D721Med (cell line): ENCODE data around the gene CHRNG.

Experiments
- DNase-seq: peaks from one replicate; pipeline ENCODE4 v3.0.0; 2011; ENCODE audit warnings: low spot score; ENCODE audit not compliant: insufficient read length
- FAIRE-seq: peaks from 2 replicates; lab custom pipeline; 2011; peaks lifted over from hg19 to GRCh38; lab: Jason Lieb, UNC
- CTCF ChIP-seq: IDR thresholded peaks from 2 replicates; pipeline ENCODE4 v1.5.1; 2012; ENCODE audit warnings: mild to moderate bottlenecking, control low read depth; ENCODE audit not compliant: insufficient read depth; ENCODE audit errors: missing control alignments

The CHRNG gene

DNA sequence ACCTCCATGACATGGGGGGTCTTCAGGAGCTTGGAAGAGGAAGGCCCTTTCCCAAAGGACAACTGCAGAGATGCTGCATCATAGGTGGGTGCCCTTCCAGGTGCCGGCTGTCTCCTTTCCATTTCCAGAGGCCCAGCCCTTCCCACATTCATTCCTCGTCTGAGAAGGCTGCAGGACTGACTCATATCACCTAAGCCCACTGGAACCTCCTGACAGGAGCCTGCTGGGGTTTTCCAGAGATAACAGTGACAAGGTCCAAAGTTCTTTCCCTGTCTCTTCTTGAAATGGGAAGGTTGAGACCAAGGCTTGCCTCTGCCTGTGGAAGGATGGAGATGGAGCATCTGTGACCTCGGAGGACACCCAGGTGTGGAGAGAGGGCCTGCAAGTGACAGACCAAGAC, 22.9 kb upstream of the CHRNG start:
- DNase-seq = no peak
- no peak for TF ChIP-seq CTCF
- no peak for FAIRE-seq

- DNase-seq (no peak), FAIRE-seq (no peak)
- TF ChIP-seq CTCF = no peak
These were observed 20.6 kb upstream of the CHRNG start for GRCh38 chr2:232518844-232519243.

DNA sequence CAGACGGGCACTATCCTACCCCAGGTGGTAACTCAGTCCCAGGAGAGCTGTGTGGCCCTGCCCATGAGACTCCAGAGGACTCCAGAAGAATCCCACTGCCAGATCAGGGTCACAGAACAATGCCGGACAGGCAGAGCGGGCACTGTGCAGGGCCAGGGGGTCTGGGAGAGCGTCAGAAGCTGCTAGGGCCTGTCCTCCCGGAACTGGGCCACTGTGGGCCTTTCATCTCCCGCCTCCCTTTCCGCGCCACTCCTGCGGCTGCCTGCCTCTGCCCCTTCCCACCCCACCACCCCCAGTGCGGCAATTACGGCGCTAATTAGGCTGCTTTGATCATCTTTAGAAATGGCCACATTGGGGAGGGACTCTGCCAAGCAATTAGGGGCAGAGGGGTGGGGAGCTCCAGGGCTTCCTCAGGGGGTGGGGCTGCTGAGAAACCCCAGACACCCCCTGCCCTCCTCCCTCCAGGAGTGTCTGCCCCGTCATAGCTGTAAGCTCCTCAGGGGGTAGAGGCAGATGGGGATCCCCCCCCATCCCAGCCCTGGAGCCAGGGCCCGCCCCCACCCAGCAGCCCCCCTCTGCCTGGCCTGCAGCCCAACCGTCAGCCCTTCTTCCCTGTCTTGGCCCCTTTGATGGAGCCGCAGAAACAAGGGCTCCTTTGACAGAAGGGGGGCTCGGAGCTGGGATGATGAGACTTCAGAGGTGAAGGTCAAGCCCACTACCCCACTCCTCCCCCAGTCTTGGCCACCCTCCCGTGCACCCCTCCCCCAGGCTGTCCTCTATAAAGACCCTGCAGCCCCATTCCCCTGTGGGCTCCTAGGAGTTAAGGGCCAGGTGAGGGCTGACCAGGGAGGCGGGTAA, 19.7 kb upstream of the CHRNG start, which contains the start of gene PRSS56:
Gene PRSS56 (plus strand): TSS at position 808 of the 858 bp plus-strand sequence. CDS start 211 bp downstream, outside the sequence.
- no peak for TF ChIP-seq CTCF
- FAIRE-seq (no peak), DNase-seq (no peak)

DNA sequence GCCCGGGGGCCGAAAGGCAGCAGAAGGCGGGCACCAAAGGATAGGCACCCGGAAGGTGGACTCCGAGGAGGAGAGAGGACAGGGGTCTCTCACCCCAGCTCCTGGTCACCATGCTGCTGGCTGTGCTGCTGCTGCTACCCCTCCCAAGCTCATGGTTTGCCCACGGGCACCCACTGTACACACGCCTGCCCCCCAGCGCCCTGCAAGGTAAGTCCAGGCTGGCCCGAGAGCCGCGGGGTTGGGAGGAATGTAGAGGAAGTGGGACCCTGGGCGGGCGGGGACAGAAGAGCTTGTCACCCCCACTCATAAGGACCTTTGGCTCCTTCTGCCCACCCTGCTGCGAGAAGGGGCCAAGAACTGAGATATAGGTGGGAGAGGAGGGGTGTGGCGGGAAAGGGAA, 19.0 kb upstream of the CHRNG start:
- no peak for FAIRE-seq
- DNase-seq = no peak
- no peak for TF ChIP-seq CTCF

DNA sequence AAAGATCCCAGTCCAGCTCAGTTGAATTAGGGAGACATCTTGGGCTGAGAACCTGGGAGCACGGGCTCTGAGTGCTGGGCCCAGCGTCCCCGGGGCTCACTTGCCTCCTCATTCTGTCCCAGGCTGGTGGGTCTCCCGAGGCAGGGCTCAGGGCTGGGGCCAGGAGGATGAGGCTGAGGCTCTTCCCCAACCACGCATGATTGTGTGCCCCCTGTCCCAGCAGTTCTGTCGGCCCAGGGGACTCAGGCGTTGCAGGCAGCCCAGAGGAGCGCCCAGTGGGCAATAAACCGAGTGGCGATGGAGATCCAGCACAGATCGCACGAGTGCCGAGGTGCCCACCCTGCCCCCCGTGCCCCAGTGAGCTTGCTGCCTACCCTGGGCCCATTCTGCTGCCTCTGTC, 18.4 kb upstream of the CHRNG start:
- no peak for FAIRE-seq
- no peak for DNase-seq
- TF ChIP-seq CTCF = no peak

- peak; percentile 64 for TF ChIP-seq CTCF
- DNase-seq (peak; percentile 79), FAIRE-seq (no peak)
These were observed 17.4 kb upstream of the CHRNG start for GRCh38 chr2:232521959-232522622.
